Prostate gland (tissue), 2 donors: ENCODE data around the gene AVPR2.

Experiments
- CTCF ChIP-seq, 4 experiments: fragments of 200-600 bp in 2 of 4; fragments of 450-650 bp in 2 of 4; sonication (generic) in 2 of 4; IDR thresholded peaks; 1 replicate in 3 of 4; 2 replicates in 1 of 4; pipeline ENCODE4 v1.5.1; 2016 to 2019; ENCODE audit warnings: antibody characterized with exemption in 4 of 4, mild to moderate bottlenecking in 2 of 4, moderate library complexity in 2 of 4
- POLR2A ChIP-seq: fragments of 450-650 bp; IDR thresholded peaks from one replicate; pipeline ENCODE4 v1.6.1; 2016; ENCODE audit warnings: antibody characterized with exemption, mild to moderate bottlenecking
- POLR2AphosphoS5 ChIP-seq: sonication (generic); formaldehyde crosslinking; IDR thresholded peaks from one replicate; pipeline ENCODE4 v1.6.1; 2017; ENCODE audit warnings: antibody characterized with exemption

GRCh38 chrX:153877571-153878261 is 26.8 kb upstream of the AVPR2 start:
- TF ChIP-seq CTCF (IDR thresholded peaks at IDR 0.05) = no peak
- TF ChIP-seq POLR2A = no peak
- no peak for TF ChIP-seq POLR2AphosphoS5
